IMR-90 (cell line): Measurements from ENCODE around the gene ALKBH1. TPM values are rescaled to one million over a fixed set of nuclear protein-coding genes. Genes with fewer than 3 reads are reported as not detected.

ENCODE experiments used
- ATAC-seq: fragments of 200-7000 bp; cut with Tn5 transposase; 2 replicates; pipeline ENCODE4 v1.9.1; 2020; ENCODE audit warnings: low read depth, mild to moderate bottlenecking, moderate library complexity
- BruUV-seq: library from RNA; stranded (reverse); fragments of 400-500 nt; replicated peaks from 2 replicates; lab custom pipeline; 2021; lab: Mats Ljungman, UMichigan
- CTCF ChIA-PET: fragments of 300-600 bp; formaldehyde crosslinking; extraction: SDS; loops from one replicate; lab custom pipeline; 2021; ENCODE audit warnings: antibody characterized with exemption; lab: Yijun Ruan, JAX
- POLR2A ChIA-PET: fragments of 300-600 bp; sonication (Branson Sonifier 250); formaldehyde crosslinking; loops from one replicate; lab custom pipeline; 2022; ENCODE audit warnings: antibody characterized with exemption; ENCODE audit not compliant: unreplicated experiment; lab: Charles Lee
- DNase-seq: peaks from one replicate; pipeline ENCODE4 v3.0.0; 2013
- H2AFZ ChIP-seq: replicated peaks from 2 replicates; pipeline ENCODE3; 2013; ENCODE audit warnings: low read length, mild to moderate bottlenecking; ENCODE audit not compliant: poor library complexity
- H2AK5ac ChIP-seq: 2 replicates; pipeline ENCODE4 v1.6.1; 2013; ENCODE audit warnings: low read depth, low read length, inconsistent platforms
- H2AK9ac ChIP-seq: replicated peaks from 2 replicates; pipeline ENCODE3; 2013; ENCODE audit warnings: mild to moderate bottlenecking, low read depth, low read length, moderate library complexity; ENCODE audit not compliant: poor library complexity
- H2BK120ac ChIP-seq: 2 replicates; pipeline ENCODE4 v1.6.1; 2013; ENCODE audit warnings: low read depth, low read length, inconsistent platforms
- H2BK15ac ChIP-seq: 3 replicates; pipeline ENCODE4 v1.6.1; 2013; ENCODE audit warnings: low read depth, low read length, inconsistent platforms
- H2BK20ac ChIP-seq: 2 replicates; pipeline ENCODE4 v1.6.1; 2013; ENCODE audit warnings: low read depth, mild to moderate bottlenecking, inconsistent platforms, low read length, moderate library complexity
- H2BK5ac ChIP-seq: 2 replicates; pipeline ENCODE4 v1.6.1; 2013; ENCODE audit warnings: mild to moderate bottlenecking, low read depth, low read length, inconsistent platforms; ENCODE audit not compliant: poor library complexity, severe bottlenecking
- H3K14ac ChIP-seq: replicated peaks from 2 replicates; pipeline ENCODE4 v1.6.1; 2013; ENCODE audit warnings: low read depth, low read length, inconsistent platforms
- H3K18ac ChIP-seq: 2 replicates; pipeline ENCODE4 v1.6.1; 2013; ENCODE audit warnings: low read depth, low read length, control low read depth
- H3K23ac ChIP-seq: 2 replicates; pipeline ENCODE4 v1.6.1; 2013; ENCODE audit warnings: low read depth, low read length, inconsistent platforms
- H3K27ac ChIP-seq: 2 replicates; pipeline ENCODE4 v1.5.1; 2013; ENCODE audit warnings: mild to moderate bottlenecking, control low read depth, low read length; ENCODE audit not compliant: insufficient read depth
- H3K27me3 ChIP-seq: 2 replicates; pipeline ENCODE4 v1.6.1; 2013; ENCODE audit warnings: low read length; ENCODE audit not compliant: control insufficient read depth, insufficient read depth
- H3K36me3 ChIP-seq: 2 replicates; pipeline ENCODE4 v1.6.1; 2013; ENCODE audit warnings: low read length, mixed read lengths; ENCODE audit not compliant: control insufficient read depth, insufficient read depth
- H3K4ac ChIP-seq: 2 replicates; pipeline ENCODE4 v1.6.1; 2013; ENCODE audit warnings: low read depth, low read length, inconsistent platforms
- H3K4me1 ChIP-seq: 2 replicates; pipeline ENCODE4 v1.6.1; 2013; ENCODE audit warnings: low read length, mixed read lengths; ENCODE audit not compliant: control insufficient read depth, insufficient read depth
- H3K4me2 ChIP-seq: 2 replicates; pipeline ENCODE4 v1.6.1; 2013; ENCODE audit warnings: low read depth, mild to moderate bottlenecking, control low read depth, low read length, moderate library complexity
- H3K4me3 ChIP-seq: 2 replicates; pipeline ENCODE4 v1.5.1; 2013; ENCODE audit warnings: low read depth, mild to moderate bottlenecking, control low read depth, low read length, moderate library complexity; ENCODE audit not compliant: insufficient read depth
- H3K56ac ChIP-seq: 2 replicates; pipeline ENCODE4 v1.6.1; 2013; ENCODE audit warnings: low read length, inconsistent platforms; ENCODE audit not compliant: insufficient read depth; ENCODE audit errors: extremely low read depth
- H3K79me1 ChIP-seq, 2 experiments: 2 replicates each; pipeline ENCODE4 v1.6.1; 2013; ENCODE audit warnings: low read length in 2 of 2, inconsistent platforms in 1 of 2, low read depth in 1 of 2
- H3K9ac ChIP-seq: 2 replicates; pipeline ENCODE4 v1.6.1; 2013; ENCODE audit warnings: low read depth, low read length, control low read depth
- H3K9me1 ChIP-seq: 2 replicates; pipeline ENCODE4 v1.6.1; 2013; ENCODE audit warnings: low read length, inconsistent platforms; ENCODE audit not compliant: insufficient read depth
- H3K9me3 ChIP-seq: 2 replicates; pipeline ENCODE4 v1.6.1; 2013; ENCODE audit warnings: low read length; ENCODE audit not compliant: control insufficient read depth, insufficient read depth
- H4K20me1 ChIP-seq: 2 replicates; pipeline ENCODE4 v1.6.1; 2013; ENCODE audit warnings: low read length, inconsistent platforms; ENCODE audit not compliant: insufficient read depth
- H4K5ac ChIP-seq: 2 replicates; pipeline ENCODE4 v1.6.1; 2013; ENCODE audit warnings: mild to moderate bottlenecking, low read depth, low read length, control low read depth
- H4K8ac ChIP-seq, 2 experiments: 2 replicates each; pipeline ENCODE4 v1.6.1; 2013; ENCODE audit warnings: low read depth in 2 of 2, low read length in 2 of 2, control low read depth in 1 of 2, inconsistent platforms in 1 of 2
- H4K91ac ChIP-seq: 2 replicates; pipeline ENCODE4 v1.6.1; 2013; ENCODE audit warnings: low read depth, low read length, inconsistent platforms; ENCODE audit not compliant: insufficient read depth
- BHLHE40 ChIP-seq: fragments of 150-350 bp; IDR thresholded peaks from 2 replicates; pipeline ENCODE4 v1.6.1; 2016; ENCODE audit warnings: mild to moderate bottlenecking, low read depth, low read length
- CEBPB ChIP-seq: IDR thresholded peaks from 2 replicates; pipeline ENCODE4 v1.6.1; 2012; ENCODE audit warnings: low read depth, low read length, improper control_type of control experiment
- CHD1 ChIP-seq: IDR thresholded peaks from 2 replicates; pipeline ENCODE4 v1.6.1; 2012; ENCODE audit warnings: low read depth, low read length, improper control_type of control experiment
- ELK1 ChIP-seq: fragments of 150-350 bp; IDR thresholded peaks from 2 replicates; pipeline ENCODE4 v1.6.1; 2016; ENCODE audit warnings: low read depth, mild to moderate bottlenecking, low read length, moderate library complexity, borderline replicate concordance
- FOS ChIP-seq: fragments of 150-350 bp; IDR thresholded peaks from 2 replicates; pipeline ENCODE4 v1.6.1; 2016; ENCODE audit warnings: low read depth, low read length
- MAFK ChIP-seq: IDR thresholded peaks from 2 replicates; pipeline ENCODE4 v1.6.1; 2012; ENCODE audit warnings: low read depth, low read length, improper control_type of control experiment
- MAZ ChIP-seq: IDR thresholded peaks from 2 replicates; pipeline ENCODE4 v1.6.1; 2012; ENCODE audit warnings: low read depth, mild to moderate bottlenecking, low read length, improper control_type of control experiment, moderate library complexity, borderline replicate concordance
- MXI1 ChIP-seq: IDR thresholded peaks from 2 replicates; pipeline ENCODE4 v1.6.1; 2012; ENCODE audit warnings: low read depth, mild to moderate bottlenecking, low read length, moderate library complexity, borderline replicate concordance
- NFE2L2 ChIP-seq: fragments of 150-350 bp; IDR thresholded peaks from 2 replicates; pipeline ENCODE4 v1.6.1; 2016; ENCODE audit warnings: low read depth, mild to moderate bottlenecking, low read length
- POLR2A ChIP-seq: IDR thresholded peaks from 2 replicates; pipeline ENCODE4 v1.6.1; 2012; ENCODE audit warnings: mild to moderate bottlenecking, low read depth, low read length
- RAD21 ChIP-seq: IDR thresholded peaks from 2 replicates; pipeline ENCODE4 v1.6.1; 2012; ENCODE audit warnings: low read length, improper control_type of control experiment
- RCOR1 ChIP-seq: IDR thresholded peaks from 2 replicates; pipeline ENCODE4 v1.6.1; 2012; ENCODE audit warnings: mild to moderate bottlenecking, low read length, improper control_type of control experiment; ENCODE audit not compliant: insufficient replicate concordance
- RFX5 ChIP-seq: IDR thresholded peaks from 2 replicates; pipeline ENCODE4 v1.8.0; 2012; ENCODE audit warnings: low read depth, mild to moderate bottlenecking, low read length, moderate library complexity
- SMC3 ChIP-seq: fragments of 150-350 bp; IDR thresholded peaks from 2 replicates; pipeline ENCODE4 v1.6.1; 2016; ENCODE audit warnings: low read depth, mild to moderate bottlenecking, antibody characterized with exemption, low read length, moderate library complexity
- USF2 ChIP-seq: fragments of 150-350 bp; IDR thresholded peaks from 2 replicates; pipeline ENCODE4 v1.6.1; 2017; ENCODE audit warnings: mild to moderate bottlenecking, antibody characterized with exemption, low read length, low read depth
- WGBS, 2 experiments: methylation state at CpG; one replicate each; pipeline versions ENCODE4 v1.1.5 to v1.1.7; 2013; ENCODE audit warnings: missing lambda C conversion rate in 2 of 2; ENCODE audit not compliant: insufficient read length in 1 of 2; ENCODE audit errors: extremely low coverage in 2 of 2; 5-methylcytosine and 5-hydroxymethylcytosine counted together
- dilution Hi-C: fragments of 300-500 bp; cut with HindIII; formaldehyde crosslinking; loops from one replicate; pipeline ENCODE4 v1.14.3; 2018; ENCODE audit warnings: low sequenced_read_pairs; ENCODE audit not compliant: unreplicated experiment
- in situ Hi-C: fragments of 300-500 bp; cut with MboI; formaldehyde crosslinking; loops from 3 replicates; pipeline ENCODE4 v1.14.3; 2019; ENCODE audit warnings: low sequenced_read_pairs, inconsistent platforms, mixed read lengths
- intact Hi-C: fragments of 100-400 bp; cut with micrococcal nuclease; formaldehyde crosslinking; loops from 2 replicates; pipeline ENCODE4 v1.10.0; 2022
- polyA plus RNA-seq, 3 experiments: library from polyadenylated mRNA; depleted of rRNA; stranded (reverse); fragments of >200 nt; gene quantifications; 2 replicates each; pipeline ENCODE4 v1.2.3, GENCODE V29; 2012; ENCODE audit warnings: low replicate concordance in 1 of 3
- total RNA-seq: library from RNA; depleted of rRNA; stranded (reverse); fragments of >200 nt; gene quantifications from 2 replicates; pipeline ENCODE4 v1.2.3, GENCODE V29; 2012
- TF ChIP-seq, protein P1 (sequence below): conservative IDR thresholded peaks from 2 replicates; pipeline ENCODE4 v1.5.1; 2012; ENCODE audit warnings: mild to moderate bottlenecking, low read depth, low read length, improper control_type of control experiment

The ALKBH1 gene
- total and polyA plus RNA-seq, 2 of the 4 experiments (the other 2 are of a cell fraction) = 10.0 to 10.8 TPM

DNA sequence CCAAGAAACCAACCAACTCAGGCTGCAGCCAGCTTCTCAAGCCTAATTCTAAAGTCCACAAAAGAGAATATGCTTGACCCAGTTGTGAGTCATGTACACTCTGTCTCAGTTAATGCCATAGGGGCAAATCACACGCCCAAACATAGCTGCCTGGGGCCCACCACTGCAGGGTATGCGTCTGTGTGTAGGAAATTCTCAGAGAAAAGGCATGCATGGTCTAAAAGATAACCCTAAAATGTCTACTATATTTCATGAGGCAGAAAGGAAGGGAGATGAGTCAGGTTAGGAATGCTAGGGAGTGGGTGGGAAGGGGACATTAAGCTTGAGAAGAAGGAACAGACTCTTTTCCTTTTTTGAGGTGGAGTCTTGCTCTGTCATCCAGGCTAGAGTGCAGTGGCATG lies 69.1 kb downstream of the ALKBH1 start:
- intact Hi-C loops (no loop called here), dilution Hi-C loops (no loop called here), in situ Hi-C loops (no loop called here)
- Histone ChIP-seq H4K8ac (peak overlapping the region; percentile 18 to 83; a peak in 2 of 4 replicates), H4K91ac (peak overlapping the region; percentile 88), H3K4me1 (peaks cover 8% of the 10 kb centered on the region), H3K14ac (0 out of 2 replicates have a peak overlapping the region, but pooled peaks have one; percentile 83), H2AK5ac (peak overlapping the region; percentile 93; the same call in 1 of the 2 replicates), H2BK20ac (peak overlapping the region; percentile 94), H3K27ac (peak overlapping the region; percentile 60), H3K4me2 (no peak overlapping the region; the same call in 1 of the 2 replicates), H3K56ac (peak overlapping the region; percentile 90), H2AFZ (peak overlapping the region; percentile 88), H4K20me1 (no peaks in the 10 kb centered on the region), H2AK9ac (peak overlapping the region; percentile 38), H3K4ac (peak overlapping the region; percentile 90), H3K18ac (peak overlapping the region; percentile 28; the same call in 1 of the 2 replicates), H3K27me3 (no peaks in the 10 kb centered on the region), H3K23ac (0 out of 2 replicates have a peak overlapping the region, but pooled peaks have one; percentile 36), H2BK15ac (peak overlapping the region; percentile 97; the same call in 2 of the 3 replicates), H2BK5ac (peak overlapping the region; percentile 93), H4K5ac (no peak overlapping the region; the same call in 1 of the 2 replicates), H3K4me3 (no peak overlapping the region), H2BK120ac (peak overlapping the region; percentile 96), H3K9ac (no peak overlapping the region), H3K36me3 (no peaks in the 10 kb centered on the region), H3K79me1 (peaks cover 0 to 5% of the 10 kb centered on the region in 2 experiments; a peak in 1 of 4 replicates), H3K9me3 (no peaks in the 10 kb centered on the region; the same call in 1 of the 2 replicates), H3K9me1 (peaks cover 13% of the 10 kb centered on the region)
- ATAC-seq (peak; percentile 90), DNase-seq (peak; percentile 97)
- no TSS peak for BruUV-seq
- WGBS, 2 experiments = no CpG with 5 or more reads among the region's 2 CpGs
- TF ChIP-seq POLR2A = no peak
- no peak for TF ChIP-seq USF2
- no peak for TF ChIP-seq SMC3
- TF ChIP-seq RCOR1 = no peak
- TF ChIP-seq, protein P1, sequence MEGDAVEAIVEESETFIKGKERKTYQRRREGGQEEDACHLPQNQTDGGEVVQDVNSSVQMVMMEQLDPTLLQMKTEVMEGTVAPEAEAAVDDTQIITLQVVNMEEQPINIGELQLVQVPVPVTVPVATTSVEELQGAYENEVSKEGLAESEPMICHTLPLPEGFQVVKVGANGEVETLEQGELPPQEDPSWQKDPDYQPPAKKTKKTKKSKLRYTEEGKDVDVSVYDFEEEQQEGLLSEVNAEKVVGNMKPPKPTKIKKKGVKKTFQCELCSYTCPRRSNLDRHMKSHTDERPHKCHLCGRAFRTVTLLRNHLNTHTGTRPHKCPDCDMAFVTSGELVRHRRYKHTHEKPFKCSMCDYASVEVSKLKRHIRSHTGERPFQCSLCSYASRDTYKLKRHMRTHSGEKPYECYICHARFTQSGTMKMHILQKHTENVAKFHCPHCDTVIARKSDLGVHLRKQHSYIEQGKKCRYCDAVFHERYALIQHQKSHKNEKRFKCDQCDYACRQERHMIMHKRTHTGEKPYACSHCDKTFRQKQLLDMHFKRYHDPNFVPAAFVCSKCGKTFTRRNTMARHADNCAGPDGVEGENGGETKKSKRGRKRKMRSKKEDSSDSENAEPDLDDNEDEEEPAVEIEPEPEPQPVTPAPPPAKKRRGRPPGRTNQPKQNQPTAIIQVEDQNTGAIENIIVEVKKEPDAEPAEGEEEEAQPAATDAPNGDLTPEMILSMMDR = no peak
- TF ChIP-seq FOS = peak; percentile 91
- no peak for TF ChIP-seq NFE2L2
- TF ChIP-seq MXI1 = no peak
- no peak for TF ChIP-seq RFX5
- TF ChIP-seq MAFK = peak; percentile 45
- no peak for TF ChIP-seq RAD21
- no peak for TF ChIP-seq CEBPB
- TF ChIP-seq MAZ = peak; percentile 14; the same call in 1 of the 2 replicates
- TF ChIP-seq BHLHE40 = peak; percentile 20; the same call in 1 of the 2 replicates
- no peak for TF ChIP-seq ELK1
- TF ChIP-seq CHD1 = no peak
- POLR2A ChIA-PET = no interaction called here
- CTCF ChIA-PET = no interaction called here
